Keratinocyte (primary cell): ENCODE data around the gene CAMKMT.

ENCODE experiments used
- EZH2 ChIP-seq: IDR thresholded peaks from one replicate; pipeline ENCODE4 v1.6.1; 2012; ENCODE audit warnings: inconsistent platforms, mild to moderate bottlenecking, low read length, moderate library complexity
- TF ChIP-seq, protein P1 (sequence below), 3 experiments: IDR thresholded peaks in 1 of 3; conservative IDR thresholded peaks in 1 of 3; optimal IDR thresholded peaks in 1 of 3; 2 replicates in 2 of 3; 3 replicates in 1 of 3; pipeline versions ENCODE3 to v1.5.1; 2011; ENCODE audit warnings: low read length in 3 of 3, mild to moderate bottlenecking in 3 of 3, moderate library complexity in 2 of 3, control low read depth in 1 of 3, inconsistent platforms in 1 of 3; ENCODE audit not compliant: insufficient read depth in 2 of 3; ENCODE audit errors: extremely low read depth in 1 of 3

DNA sequence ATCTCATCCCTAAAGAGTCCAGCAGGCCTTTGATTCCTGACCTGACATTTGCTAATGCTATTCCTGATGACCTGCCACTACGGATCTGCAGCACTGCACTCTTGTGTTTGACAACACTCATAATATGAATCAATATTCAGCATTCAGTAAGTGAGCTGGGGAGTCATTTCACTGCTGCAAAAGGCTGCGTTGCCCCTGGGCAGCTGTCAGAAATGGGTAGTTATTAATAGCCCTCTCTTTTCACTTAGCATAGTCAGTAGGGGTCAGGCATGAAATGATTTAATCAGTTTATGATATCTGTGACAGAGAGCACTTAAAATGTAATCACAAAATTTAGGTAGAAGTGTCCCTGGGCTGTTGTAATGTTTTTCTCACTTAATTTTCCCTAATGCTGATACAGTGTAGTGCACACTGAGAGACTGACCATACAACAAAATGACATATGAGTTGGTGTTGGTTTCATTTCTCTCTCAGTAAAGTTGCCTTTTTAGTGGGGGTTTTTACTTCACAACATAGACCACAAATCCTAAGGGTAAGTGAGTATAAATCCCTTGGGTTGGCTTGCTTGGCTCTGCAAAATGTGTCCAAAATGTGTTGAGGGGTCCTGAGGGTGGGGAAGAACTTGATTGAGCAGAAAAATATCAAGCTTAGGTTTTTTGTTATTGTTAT, 184.8 kb downstream of the CAMKMT start:
- TF ChIP-seq, protein P1, sequence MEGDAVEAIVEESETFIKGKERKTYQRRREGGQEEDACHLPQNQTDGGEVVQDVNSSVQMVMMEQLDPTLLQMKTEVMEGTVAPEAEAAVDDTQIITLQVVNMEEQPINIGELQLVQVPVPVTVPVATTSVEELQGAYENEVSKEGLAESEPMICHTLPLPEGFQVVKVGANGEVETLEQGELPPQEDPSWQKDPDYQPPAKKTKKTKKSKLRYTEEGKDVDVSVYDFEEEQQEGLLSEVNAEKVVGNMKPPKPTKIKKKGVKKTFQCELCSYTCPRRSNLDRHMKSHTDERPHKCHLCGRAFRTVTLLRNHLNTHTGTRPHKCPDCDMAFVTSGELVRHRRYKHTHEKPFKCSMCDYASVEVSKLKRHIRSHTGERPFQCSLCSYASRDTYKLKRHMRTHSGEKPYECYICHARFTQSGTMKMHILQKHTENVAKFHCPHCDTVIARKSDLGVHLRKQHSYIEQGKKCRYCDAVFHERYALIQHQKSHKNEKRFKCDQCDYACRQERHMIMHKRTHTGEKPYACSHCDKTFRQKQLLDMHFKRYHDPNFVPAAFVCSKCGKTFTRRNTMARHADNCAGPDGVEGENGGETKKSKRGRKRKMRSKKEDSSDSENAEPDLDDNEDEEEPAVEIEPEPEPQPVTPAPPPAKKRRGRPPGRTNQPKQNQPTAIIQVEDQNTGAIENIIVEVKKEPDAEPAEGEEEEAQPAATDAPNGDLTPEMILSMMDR (optimal IDR thresholded peaks at IDR 0.05 in 1 of 3, IDR thresholded peaks at IDR 0.05 in 1 of 3, conservative IDR thresholded peaks at IDR 0.05 in 1 of 3; ENCODE audit: extremely low read depth in 1 of 3, insufficient read depth in 2 of 3, low read length in 3 of 3) = no peak
- TF ChIP-seq EZH2 = no peak
